VCaP (cell line): ENCODE data around the gene KRTAP13-3.

Source experiments
- H3K27ac ChIP-seq: fragments of 450-650 bp; 2 replicates; pipeline ENCODE4 v1.5.1; 2017
- CTCF ChIP-seq: fragments of 450-650 bp; conservative IDR thresholded peaks from 2 replicates; pipeline ENCODE4 v1.5.1; 2017; ENCODE audit warnings: mild to moderate bottlenecking, moderate library complexity

Gene KRTAP13-3

DNA sequence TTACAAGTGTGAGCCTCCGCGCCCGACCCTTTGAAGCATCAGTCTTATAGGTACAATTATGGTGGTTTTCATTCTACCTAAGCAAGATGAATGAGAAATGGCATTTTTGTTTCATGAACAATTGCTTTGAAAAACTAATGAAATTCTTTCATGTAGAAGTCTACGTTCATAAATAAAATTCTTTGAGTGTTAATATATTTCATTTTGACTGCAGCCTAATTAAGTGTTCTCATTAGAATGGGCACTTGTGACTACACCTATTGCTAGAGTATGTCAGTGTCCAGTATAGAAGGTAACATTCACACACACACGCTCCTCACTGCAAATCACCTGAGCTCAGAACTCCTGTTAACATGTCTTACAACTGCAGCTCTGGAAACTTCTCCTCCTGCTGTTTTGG is 14.2 kb upstream of the KRTAP13-3 start, which contains the start of gene KRTAP15-1:
Gene KRTAP15-1 (plus strand): TSS at position 301 of the 400 bp plus-strand sequence. CDS start 53 bp downstream, at position 354.
- no peak for TF ChIP-seq CTCF
- H3K27ac ChIP-seq, result no peak within 1 kb of the TSS

- no peak overlapping the region for H3K27ac ChIP-seq
- TF ChIP-seq CTCF, result no peak
These were observed 11.4 kb upstream of the KRTAP13-3 start for GRCh38 chr21:30437010-30437565.

- peak; percentile 94 for TF ChIP-seq CTCF
- no peak overlapping the region for H3K27ac ChIP-seq
These were observed 8.4 kb upstream of the KRTAP13-3 start for GRCh38 chr21:30434033-30434631.

DNA sequence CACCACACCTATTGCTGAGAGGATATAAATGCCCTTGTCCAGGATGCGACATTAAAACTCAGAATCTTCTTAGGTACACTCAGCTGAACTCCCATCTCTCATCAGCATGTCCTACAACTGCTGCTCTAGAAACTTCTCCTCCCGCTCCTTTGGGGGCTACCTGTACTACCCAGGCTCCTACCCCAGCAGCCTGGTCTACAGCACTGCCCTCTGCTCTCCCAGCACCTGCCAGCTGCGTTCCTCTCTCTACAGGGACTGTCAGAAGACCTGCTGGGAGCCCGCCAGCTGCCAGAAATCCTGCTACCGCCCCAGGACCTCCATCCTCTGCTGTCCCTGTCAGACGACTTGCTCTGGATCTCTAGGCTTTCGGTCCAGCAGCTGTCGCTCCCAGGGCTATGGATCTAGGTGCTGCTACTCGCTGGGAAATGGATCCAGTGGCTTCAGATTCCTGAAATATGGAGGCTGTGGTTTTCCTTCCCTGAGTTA is 4.5 kb upstream of the KRTAP13-3 start, which contains the start of gene KRTAP13-4:
Gene KRTAP13-4 (plus strand): TSS at position 51 of the 486 bp plus-strand sequence. CDS start 56 bp downstream, at position 107.
- no peak for TF ChIP-seq CTCF
- no peak within 1 kb of the TSS for H3K27ac ChIP-seq

DNA sequence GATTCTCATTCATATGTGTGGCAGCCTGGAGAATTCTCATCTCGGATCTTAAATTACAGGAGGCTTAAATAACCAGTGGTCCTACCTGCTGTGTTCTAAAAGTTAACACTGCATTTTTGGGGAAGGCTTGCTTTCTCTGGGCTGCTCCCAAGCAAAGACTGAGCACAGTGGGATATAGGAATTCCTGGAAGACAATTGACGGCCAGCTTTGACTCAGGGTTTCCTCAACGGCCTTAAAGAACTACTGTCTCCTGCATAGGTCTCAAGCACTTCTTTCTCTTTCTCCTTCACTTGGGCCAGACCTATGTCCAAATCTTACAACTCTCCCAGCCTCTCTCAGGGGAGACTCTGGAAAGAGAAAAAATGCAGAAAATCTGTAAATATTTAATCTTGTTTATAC is 1.0 kb upstream of the KRTAP13-3 start:
- no peak overlapping the region for H3K27ac ChIP-seq
- TF ChIP-seq CTCF, result no peak

DNA sequence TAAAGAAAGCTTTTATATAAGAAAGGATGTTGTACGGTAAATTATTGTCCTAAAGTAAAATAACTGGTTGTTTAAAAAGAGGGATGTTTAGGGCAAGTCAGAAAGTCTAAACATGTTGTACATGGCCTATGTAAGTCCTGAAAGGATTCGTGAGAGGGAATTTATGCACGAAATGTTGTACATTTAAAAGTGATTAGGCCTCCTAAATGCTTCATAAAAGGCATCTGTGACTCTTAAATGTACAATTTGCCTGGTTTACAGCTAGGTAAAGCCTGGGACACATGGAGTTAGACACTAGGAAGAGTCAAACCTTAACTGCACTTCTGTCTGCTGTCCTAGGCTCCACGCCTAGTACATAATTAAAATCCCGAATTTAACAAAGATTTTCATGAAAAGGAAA is 9.7 kb downstream of the KRTAP13-3 start:
- H3K27ac ChIP-seq, result no peak overlapping the region
- TF ChIP-seq CTCF, result no peak

DNA sequence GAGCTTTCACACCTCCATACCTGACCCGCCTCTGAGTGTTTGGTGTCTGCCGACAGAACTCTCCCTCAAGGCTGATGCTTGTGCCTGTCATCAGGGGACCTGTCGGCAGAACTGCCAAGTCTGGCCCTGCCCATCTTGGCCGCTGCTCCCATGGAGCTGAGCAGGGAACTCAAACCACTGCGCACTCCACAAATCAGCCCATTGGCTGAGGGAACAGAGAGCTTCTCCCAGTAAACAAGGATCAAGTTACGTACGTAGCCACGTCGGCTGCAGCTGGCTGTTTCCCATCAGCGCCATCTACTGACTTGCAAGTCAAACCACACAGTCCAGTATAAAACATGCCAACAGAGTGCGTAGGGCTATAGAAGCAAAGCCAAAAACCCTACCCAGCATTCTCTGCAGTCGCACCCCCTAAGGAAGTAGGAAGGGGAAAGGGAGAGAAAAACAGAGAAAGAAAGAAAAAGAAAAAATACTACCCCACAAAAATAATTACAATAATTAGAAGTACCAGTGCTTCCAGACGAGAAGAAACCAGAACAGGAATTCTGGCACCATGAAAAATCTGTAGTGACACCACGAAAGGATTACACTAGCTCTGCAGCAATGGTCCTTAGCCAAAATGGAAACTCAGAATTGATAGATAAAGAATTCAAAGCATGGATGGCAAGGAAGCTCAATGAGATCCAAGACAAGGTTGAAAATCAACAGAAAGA is 16.8 kb downstream of the KRTAP13-3 start:
- H3K27ac ChIP-seq, result peak overlapping the region; percentile 8; the same call in 1 of the 2 replicates
- peak; percentile 100 for TF ChIP-seq CTCF
